CD14-positive monocyte (primary cell): ENCODE measurements around the gene EMSY. TPM values are rescaled to one million over a fixed set of nuclear protein-coding genes. Genes with fewer than 3 reads are reported as not detected.

Experiments used
- DNase-seq, 3 donors: peaks; one replicate each; pipeline ENCODE4 v3.0.0-alpha.2; 2011 to 2022
- H2AFZ ChIP-seq: 2 replicates; pipeline ENCODE4 v1.6.0; 2012; ENCODE audit warnings: mild to moderate bottlenecking, low read depth, low read length, inconsistent platforms; ENCODE audit not compliant: insufficient read depth, poor library complexity, severe bottlenecking
- H3K27ac ChIP-seq, 2 donors: 1 replicate in 1 of 2; 2 replicates in 1 of 2; pipeline ENCODE4 v1.5.1; 2012 to 2013; ENCODE audit warnings: low read length in 2 of 2, control low read depth in 1 of 2, inconsistent platforms in 1 of 2, low read depth in 1 of 2, mild to moderate bottlenecking in 1 of 2
- H3K27me3 ChIP-seq, 2 donors: one replicate each; pipeline versions ENCODE4 v1.6.0 to v1.6.1; 2011 to 2013; ENCODE audit warnings: low read length in 2 of 2; ENCODE audit not compliant: control insufficient read depth in 2 of 2, insufficient read depth in 2 of 2
- H3K36me3 ChIP-seq, 2 donors: replicated peaks in 1 of 2; 1 replicate in 1 of 2; 2 replicates in 1 of 2; pipeline versions ENCODE4 v1.5.1 to v1.6.1; 2012 to 2013; ENCODE audit warnings: low read length in 2 of 2, control low read depth in 1 of 2, inconsistent platforms in 1 of 2, mild to moderate bottlenecking in 1 of 2; ENCODE audit not compliant: insufficient read depth in 2 of 2, control insufficient read depth in 1 of 2
- H3K4me1 ChIP-seq, 2 donors: 1 replicate in 1 of 2; 2 replicates in 1 of 2; pipeline versions ENCODE4 v1.5.1 to v1.6.1; 2012 to 2013; ENCODE audit warnings: low read length in 2 of 2, control low read depth in 1 of 2, inconsistent platforms in 1 of 2, mild to moderate bottlenecking in 1 of 2, moderate library complexity in 1 of 2; ENCODE audit not compliant: insufficient read depth in 2 of 2, control insufficient read depth in 1 of 2
- H3K4me2 ChIP-seq: replicated peaks from 2 replicates; pipeline ENCODE3; 2012; ENCODE audit warnings: low read length, moderate library complexity, mild to moderate bottlenecking; ENCODE audit not compliant: poor library complexity, severe bottlenecking; ENCODE audit errors: extremely low read depth
- H3K4me3 ChIP-seq, 3 experiments: fragments of 200-600 bp in 1 of 3; sonication (generic) in 1 of 3; replicated peaks in 1 of 3; 1 replicate in 2 of 3; 2 replicates in 1 of 3; pipeline ENCODE4 v1.5.1; 2011 to 2013; ENCODE audit warnings: low read length in 3 of 3, mild to moderate bottlenecking in 3 of 3, control low read depth in 2 of 3, low read depth in 2 of 3, inconsistent platforms in 1 of 3, moderate library complexity in 1 of 3
- H3K79me2 ChIP-seq: 2 replicates; pipeline ENCODE4 v1.6.0; 2012; ENCODE audit warnings: mild to moderate bottlenecking, control low read depth, inconsistent platforms, low read length, moderate library complexity; ENCODE audit not compliant: insufficient read depth
- H3K9ac ChIP-seq: 2 replicates; pipeline ENCODE4 v1.6.0; 2017; ENCODE audit warnings: low read length, mild to moderate bottlenecking; ENCODE audit not compliant: insufficient read depth, poor library complexity, severe bottlenecking
- H3K9me3 ChIP-seq, 2 donors: replicated peaks in 1 of 2; 1 replicate in 1 of 2; 2 replicates in 1 of 2; pipeline versions ENCODE4 v1.5.1 to v1.6.1; 2012 to 2013; ENCODE audit warnings: low read length in 2 of 2, control low read depth in 1 of 2; ENCODE audit not compliant: control insufficient read depth in 1 of 2, insufficient read depth in 1 of 2
- H4K20me1 ChIP-seq: 2 replicates; pipeline ENCODE4 v1.6.0; 2012; ENCODE audit warnings: mild to moderate bottlenecking, low read length, control low read depth, moderate library complexity; ENCODE audit not compliant: insufficient read depth
- H3K27ac Mint-ChIP-seq, 7 donors: one replicate each; pipeline ENCODE4 v1.8.0; 2020; ENCODE audit warnings: mild to moderate bottlenecking in 7 of 7, mixed read lengths in 7 of 7, moderate library complexity in 6 of 7, inconsistent platforms in 2 of 7
- H3K27me3 Mint-ChIP-seq, 3 donors: one replicate each; pipeline ENCODE4 v1.8.0; 2021 to 2022; ENCODE audit warnings: low read depth in 3 of 3, mild to moderate bottlenecking in 3 of 3, mixed read lengths in 3 of 3, moderate library complexity in 3 of 3, inconsistent platforms in 1 of 3
- H3K36me3 Mint-ChIP-seq, 2 donors: one replicate each; pipeline ENCODE4 v1.8.0; 2020; ENCODE audit warnings: mixed read lengths in 2 of 2, inconsistent platforms in 1 of 2, mild to moderate bottlenecking in 1 of 2
- H3K4me1 Mint-ChIP-seq: one replicate; pipeline ENCODE4 v1.8.0; 2020; ENCODE audit warnings: mild to moderate bottlenecking, mixed read lengths
- H3K4me3 Mint-ChIP-seq, 2 donors: one replicate each; pipeline ENCODE4 v1.8.0; 2020; ENCODE audit warnings: mild to moderate bottlenecking in 2 of 2, mixed read lengths in 2 of 2, moderate library complexity in 1 of 2
- H3K9me3 Mint-ChIP-seq, 7 donors: one replicate each; pipeline ENCODE4 v1.8.0; 2020 to 2022; ENCODE audit warnings: mixed read lengths in 7 of 7, mild to moderate bottlenecking in 6 of 7, moderate library complexity in 6 of 7, inconsistent platforms in 2 of 7
- WGBS: methylation state at CpG from one replicate; pipeline ENCODE4 v1.1.5; 2013; ENCODE audit warnings: missing lambda C conversion rate; ENCODE audit not compliant: insufficient coverage; 5-methylcytosine and 5-hydroxymethylcytosine counted together
- intact Hi-C, 2 donors: fragments of 100-400 bp; cut with micrococcal nuclease; formaldehyde crosslinking; loops; one replicate each; pipeline versions ENCODE4 v1.15.0 to v1.15.1; 2023
- polyA plus RNA-seq, 3 donors: library from polyadenylated mRNA; depleted of rRNA in 1 of 3; unstranded in 2 of 3; stranded (reverse) in 1 of 3; fragments of 300-500 nt in 2 of 3; fragments of >200 nt in 1 of 3; fragmentation: Illumina TruSeq in 2 of 3; gene quantifications; 1 replicate in 2 of 3; 2 replicates in 1 of 3; pipeline ENCODE4 v1.2.3, GENCODE V29; 2012 to 2021
- TF ChIP-seq, protein P1 (sequence below): fragments of 200-600 bp; IDR thresholded peaks from one replicate; pipeline ENCODE4 v1.8.0; 2022; ENCODE audit warnings: antibody characterized with exemption, mild to moderate bottlenecking

EMSY gene
- polyA plus RNA-seq, 3 donors: 9.2 to 31.3 (median 9.4) TPM

DNA sequence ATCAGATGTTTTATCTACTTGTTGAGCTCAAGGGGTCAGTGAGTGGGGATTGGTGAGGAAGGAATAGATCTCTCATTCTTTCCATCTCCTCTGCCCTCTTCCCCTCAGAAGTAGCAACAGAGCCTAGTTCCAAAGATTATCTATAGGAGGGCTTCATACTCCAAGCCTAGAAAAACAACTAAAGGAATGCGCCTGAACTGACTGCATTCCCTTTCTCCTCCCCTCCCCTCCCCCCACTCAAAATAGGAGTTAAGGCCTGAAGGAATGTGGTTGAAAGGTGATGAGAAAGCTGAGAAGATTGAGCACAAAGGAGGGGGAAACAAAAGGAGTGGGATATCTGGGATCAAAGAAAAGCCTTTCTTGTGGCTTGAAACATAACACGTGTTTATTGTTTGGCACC is 10.5 kb downstream of the EMSY start:
- peak overlapping the region in 2 of 7 donors; percentile 30 to 83 for H3K27ac Mint-ChIP-seq
- peaks cover 63 to 93% of the 10 kb centered on the region in 2 donors for H3K36me3 ChIP-seq

DNA sequence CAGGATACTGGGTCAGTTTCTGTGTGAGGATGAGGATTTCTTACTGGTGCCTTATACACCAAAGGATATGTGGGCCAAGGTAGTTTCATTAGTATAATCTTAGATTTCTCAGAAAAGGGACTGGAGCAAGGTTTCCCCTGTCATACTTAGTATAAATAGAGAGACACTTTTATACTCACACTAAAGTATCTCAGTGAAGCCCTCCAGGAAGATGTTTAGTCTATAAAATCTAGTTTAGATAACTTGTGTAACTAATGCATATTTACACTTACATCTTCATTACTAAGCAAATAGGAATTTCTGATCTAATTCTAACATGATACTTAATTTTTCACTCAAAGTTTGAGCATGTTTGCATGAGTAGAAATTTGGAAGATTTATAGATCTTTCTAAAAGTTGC is 11.1 kb downstream of the EMSY start:
- Mint-ChIP-seq H3K27me3 (peaks cover 0 to 1% (median 0%) of the 10 kb centered on the region in 3 donors), H3K27ac (no peak overlapping the region), H3K9me3 (no peaks in the 10 kb centered on the region), H3K36me3 (peaks cover 55 to 63% of the 10 kb centered on the region in 2 donors), H3K4me1 (peaks cover 6% of the 10 kb centered on the region), H3K4me3 (no peak overlapping the region)
- intact Hi-C loops: loop anchor here in 1 of 2 donors (10.0 kb wide), 1 partner anchor 251 kb away; the partner anchor contains the start of gene WNT11
- Histone ChIP-seq H3K27me3 (no peaks in the 10 kb centered on the region), H3K36me3 (peaks cover 63 to 87% of the 10 kb centered on the region in 2 donors), H3K9ac (no peak overlapping the region), H4K20me1 (no peaks in the 10 kb centered on the region), H3K4me1 (peaks cover 4 to 6% of the 10 kb centered on the region in 2 donors), H3K27ac (no peak overlapping the region), H3K9me3 (no peaks in the 10 kb centered on the region), H3K79me2 (no peaks in the 10 kb centered on the region), H3K4me3 (no peak overlapping the region), H2AFZ (no peak overlapping the region), H3K4me2 (no peak overlapping the region)
- DNase-seq: no peak
- TF ChIP-seq, protein P1, sequence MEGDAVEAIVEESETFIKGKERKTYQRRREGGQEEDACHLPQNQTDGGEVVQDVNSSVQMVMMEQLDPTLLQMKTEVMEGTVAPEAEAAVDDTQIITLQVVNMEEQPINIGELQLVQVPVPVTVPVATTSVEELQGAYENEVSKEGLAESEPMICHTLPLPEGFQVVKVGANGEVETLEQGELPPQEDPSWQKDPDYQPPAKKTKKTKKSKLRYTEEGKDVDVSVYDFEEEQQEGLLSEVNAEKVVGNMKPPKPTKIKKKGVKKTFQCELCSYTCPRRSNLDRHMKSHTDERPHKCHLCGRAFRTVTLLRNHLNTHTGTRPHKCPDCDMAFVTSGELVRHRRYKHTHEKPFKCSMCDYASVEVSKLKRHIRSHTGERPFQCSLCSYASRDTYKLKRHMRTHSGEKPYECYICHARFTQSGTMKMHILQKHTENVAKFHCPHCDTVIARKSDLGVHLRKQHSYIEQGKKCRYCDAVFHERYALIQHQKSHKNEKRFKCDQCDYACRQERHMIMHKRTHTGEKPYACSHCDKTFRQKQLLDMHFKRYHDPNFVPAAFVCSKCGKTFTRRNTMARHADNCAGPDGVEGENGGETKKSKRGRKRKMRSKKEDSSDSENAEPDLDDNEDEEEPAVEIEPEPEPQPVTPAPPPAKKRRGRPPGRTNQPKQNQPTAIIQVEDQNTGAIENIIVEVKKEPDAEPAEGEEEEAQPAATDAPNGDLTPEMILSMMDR: no peak

More for the DNA sequence above, 10.5 kb downstream of the EMSY start:
- Histone ChIP-seq H3K27me3 (no peaks in the 10 kb centered on the region), H3K9me3 (no peaks in the 10 kb centered on the region), H3K4me3 (no peak overlapping the region), H3K4me2 (no peak overlapping the region), H3K27ac (no peak overlapping the region), H4K20me1 (no peaks in the 10 kb centered on the region), H3K4me1 (no peaks in the 10 kb centered on the region), H3K79me2 (peaks cover under 1% of the 10 kb centered on the region), H2AFZ (no peak overlapping the region), H3K9ac (no peak overlapping the region)
- H3K4me3 Mint-ChIP-seq: no peak overlapping the region
- TF ChIP-seq, protein P1: no peak
- peaks cover 56 to 63% of the 10 kb centered on the region in 2 donors for H3K36me3 Mint-ChIP-seq
- H3K27me3 Mint-ChIP-seq: peaks cover 0 to 1% (median 0%) of the 10 kb centered on the region in 3 donors
- H3K4me1 Mint-ChIP-seq: peaks cover under 1% of the 10 kb centered on the region
- intact Hi-C loops: loop anchor here in 1 of 2 donors (10.0 kb wide), 1 partner anchor 251 kb away; the partner anchor contains the start of gene WNT11
- WGBS: no CpG with 5 or more reads among the region's 2 CpGs
- DNase-seq: no peak
- no peaks in the 10 kb centered on the region for H3K9me3 Mint-ChIP-seq
